Gastroesophageal sphincter (tissue), 4 donors: ENCODE data around the gene TDRD3. TPM values are rescaled to one million over a fixed set of nuclear protein-coding genes. Genes with fewer than 3 reads are reported as not detected.

Experiments
- ATAC-seq: fragments of 150-250 bp; one replicate; pipeline ENCODE4 v1.9.1; 2016; ENCODE audit warnings: mild to moderate bottlenecking, moderate library complexity
- H3K27ac ChIP-seq, 4 donors: fragments of 200-600 bp; sonication (generic) in 3 of 4; 1 replicate in 3 of 4; 2 replicates in 1 of 4; pipeline ENCODE4 v1.5.1; 2016 to 2019
- H3K27me3 ChIP-seq: fragments of 200-600 bp; sonication (generic); one replicate; pipeline ENCODE4 v1.5.1; 2019
- H3K36me3 ChIP-seq, 2 donors: fragments of 200-600 bp; sonication (generic); one replicate each; pipeline ENCODE4 v1.5.1; 2019; ENCODE audit warnings: control low read depth in 1 of 2
- H3K4me1 ChIP-seq, 3 donors: fragments of 200-600 bp; sonication (generic); 1 replicate in 2 of 3; 2 replicates in 1 of 3; pipeline ENCODE4 v1.5.1; 2016 to 2019; ENCODE audit warnings: control low read depth in 2 of 3
- H3K4me3 ChIP-seq, 2 donors: fragments of 200-600 bp; sonication (generic); one replicate each; pipeline ENCODE4 v1.5.1; 2019; ENCODE audit warnings: mild to moderate bottlenecking in 1 of 2, moderate library complexity in 1 of 2
- H3K9me3 ChIP-seq, 3 donors: fragments of 200-600 bp; sonication (generic); one replicate each; pipeline ENCODE4 v1.5.1; 2017 to 2019; ENCODE audit warnings: control low read depth in 2 of 3
- EP300 ChIP-seq: sonication (generic); formaldehyde crosslinking; IDR thresholded peaks from one replicate; pipeline ENCODE4 v1.6.1; 2017; ENCODE audit warnings: antibody characterized with exemption, mild to moderate bottlenecking
- POLR2A ChIP-seq, 2 donors: fragments of 450-650 bp; IDR thresholded peaks; one replicate each; pipeline ENCODE4 v1.6.1; 2017; ENCODE audit warnings: antibody characterized with exemption in 2 of 2, mild to moderate bottlenecking in 2 of 2, moderate library complexity in 1 of 2
- POLR2AphosphoS5 ChIP-seq: sonication (generic); formaldehyde crosslinking; IDR thresholded peaks from one replicate; pipeline ENCODE4 v1.6.1; 2017; ENCODE audit warnings: antibody characterized with exemption
- WGBS, 2 donors: methylation state at CpG; one replicate each; pipeline ENCODE4 v1.1.5; 2018; ENCODE audit warnings: low coverage in 1 of 2; 5-methylcytosine and 5-hydroxymethylcytosine counted together
- total RNA-seq, 4 donors: library from RNA; depleted of rRNA; stranded (reverse); fragments of >200 nt; gene quantifications; one replicate each; pipeline ENCODE4 v1.1.0, GENCODE V29; 2016
- TF ChIP-seq, protein P1 (sequence below), 4 experiments: fragments of 200-600 bp in 2 of 4; fragments of 450-650 bp in 2 of 4; sonication (generic) in 1 of 4; IDR thresholded peaks; one replicate each; pipeline ENCODE4 v1.5.1; 2017 to 2019; ENCODE audit warnings: antibody characterized with exemption in 4 of 4, mild to moderate bottlenecking in 2 of 4, moderate library complexity in 2 of 4

The TDRD3 gene
- total RNA-seq, 4 donors from 2014 or later = 22.4 to 41.4 (median 28.7) TPM

DNA sequence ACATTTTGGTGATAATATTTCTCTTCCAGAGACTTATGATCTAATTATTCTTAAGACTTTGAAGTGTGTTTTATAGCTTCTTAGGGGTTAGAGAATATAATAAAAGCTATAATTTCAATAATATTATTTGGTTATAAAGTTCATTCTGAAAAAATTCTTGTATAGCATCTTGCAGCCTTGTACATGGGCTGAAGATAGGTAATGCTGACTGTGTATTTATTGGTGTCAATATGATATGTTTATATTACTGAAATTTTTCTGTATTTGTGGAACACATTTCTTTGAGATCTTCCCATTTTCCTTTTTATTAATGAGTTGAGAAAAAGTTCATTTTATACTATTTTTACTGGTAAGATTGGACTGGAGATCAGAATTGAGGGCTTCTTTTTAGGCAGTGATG, 87.8 kb downstream of the TDRD3 start:
- no peak for TF ChIP-seq POLR2AphosphoS5
- TF ChIP-seq POLR2A (IDR thresholded peaks at IDR 0.05) = no peak
- TF ChIP-seq, protein P1, sequence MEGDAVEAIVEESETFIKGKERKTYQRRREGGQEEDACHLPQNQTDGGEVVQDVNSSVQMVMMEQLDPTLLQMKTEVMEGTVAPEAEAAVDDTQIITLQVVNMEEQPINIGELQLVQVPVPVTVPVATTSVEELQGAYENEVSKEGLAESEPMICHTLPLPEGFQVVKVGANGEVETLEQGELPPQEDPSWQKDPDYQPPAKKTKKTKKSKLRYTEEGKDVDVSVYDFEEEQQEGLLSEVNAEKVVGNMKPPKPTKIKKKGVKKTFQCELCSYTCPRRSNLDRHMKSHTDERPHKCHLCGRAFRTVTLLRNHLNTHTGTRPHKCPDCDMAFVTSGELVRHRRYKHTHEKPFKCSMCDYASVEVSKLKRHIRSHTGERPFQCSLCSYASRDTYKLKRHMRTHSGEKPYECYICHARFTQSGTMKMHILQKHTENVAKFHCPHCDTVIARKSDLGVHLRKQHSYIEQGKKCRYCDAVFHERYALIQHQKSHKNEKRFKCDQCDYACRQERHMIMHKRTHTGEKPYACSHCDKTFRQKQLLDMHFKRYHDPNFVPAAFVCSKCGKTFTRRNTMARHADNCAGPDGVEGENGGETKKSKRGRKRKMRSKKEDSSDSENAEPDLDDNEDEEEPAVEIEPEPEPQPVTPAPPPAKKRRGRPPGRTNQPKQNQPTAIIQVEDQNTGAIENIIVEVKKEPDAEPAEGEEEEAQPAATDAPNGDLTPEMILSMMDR (IDR thresholded peaks at IDR 0.05) = no peak
- TF ChIP-seq EP300 = no peak
- H3K9me3 ChIP-seq = no peaks in the 10 kb centered on the region
- no peaks in the 10 kb centered on the region for H3K4me1 ChIP-seq
- H3K36me3 ChIP-seq = peaks cover 0 to 41% of the 10 kb centered on the region in 2 donors
- ATAC-seq = no peak
- no peaks in the 10 kb centered on the region for H3K27me3 ChIP-seq
- H3K27ac ChIP-seq = no peak overlapping the region
- H3K4me3 ChIP-seq = no peak overlapping the region

DNA sequence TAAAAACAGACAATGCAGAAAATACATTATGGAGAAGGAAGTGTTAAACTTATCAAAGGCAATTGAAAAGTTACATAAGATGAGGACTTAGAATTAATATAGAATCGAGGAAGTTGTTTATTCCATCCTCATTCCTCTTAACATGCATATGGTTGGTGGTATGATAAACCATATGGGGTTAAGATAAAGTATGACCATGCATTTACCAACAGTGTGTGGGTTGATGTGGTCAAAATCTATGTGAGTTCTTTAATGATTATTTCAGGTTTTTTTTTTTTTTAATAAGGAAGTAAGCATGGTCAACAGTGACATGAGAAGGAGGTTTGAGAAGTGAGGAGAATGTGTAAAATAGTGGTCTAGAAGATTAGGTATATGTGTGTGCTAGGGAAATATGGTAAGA, 94.5 kb downstream of the TDRD3 start:
- TF ChIP-seq POLR2AphosphoS5 = no peak
- TF ChIP-seq POLR2A (IDR thresholded peaks at IDR 0.05) = no peak
- Histone ChIP-seq H3K9me3 (no peaks in the 10 kb centered on the region), H3K36me3 (peaks cover 0 to 66% of the 10 kb centered on the region in 2 donors), H3K27me3 (no peaks in the 10 kb centered on the region), H3K4me1 (no peaks in the 10 kb centered on the region), H3K27ac (no peak overlapping the region), H3K4me3 (no peak overlapping the region)
- 76 to 77% methylated on average over 1 of the region's 1 CpG for WGBS, 2 donors
- no peak for ATAC-seq

DNA sequence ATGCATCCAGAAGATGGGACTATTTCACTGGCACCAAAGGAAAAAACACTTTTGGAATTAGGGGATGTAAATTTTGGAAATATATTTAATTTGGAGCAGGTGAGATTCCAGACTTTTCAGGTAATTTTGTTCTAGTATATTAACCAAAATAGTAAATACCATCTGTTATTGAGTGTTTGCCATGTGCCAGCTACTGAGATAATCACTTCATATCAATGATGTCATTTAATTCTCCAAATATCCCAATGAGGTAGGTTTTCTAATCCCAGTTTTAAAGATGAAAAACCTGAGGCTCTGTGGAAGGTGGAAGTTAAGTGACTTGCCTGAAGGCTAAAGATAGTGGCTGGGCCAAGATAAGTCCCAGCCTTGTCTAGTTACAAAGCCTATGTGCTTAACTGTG, 95.2 kb downstream of the TDRD3 start:
- TF ChIP-seq, protein P1 (IDR thresholded peaks at IDR 0.05) = no peak
- no peak for TF ChIP-seq POLR2A (IDR thresholded peaks at IDR 0.05)
- Histone ChIP-seq H3K4me1 (no peaks in the 10 kb centered on the region), H3K4me3 (no peak overlapping the region), H3K27ac (no peak overlapping the region), H3K9me3 (no peaks in the 10 kb centered on the region), H3K27me3 (no peaks in the 10 kb centered on the region), H3K36me3 (peaks cover 0 to 66% of the 10 kb centered on the region in 2 donors)
- ATAC-seq = no peak

DNA sequence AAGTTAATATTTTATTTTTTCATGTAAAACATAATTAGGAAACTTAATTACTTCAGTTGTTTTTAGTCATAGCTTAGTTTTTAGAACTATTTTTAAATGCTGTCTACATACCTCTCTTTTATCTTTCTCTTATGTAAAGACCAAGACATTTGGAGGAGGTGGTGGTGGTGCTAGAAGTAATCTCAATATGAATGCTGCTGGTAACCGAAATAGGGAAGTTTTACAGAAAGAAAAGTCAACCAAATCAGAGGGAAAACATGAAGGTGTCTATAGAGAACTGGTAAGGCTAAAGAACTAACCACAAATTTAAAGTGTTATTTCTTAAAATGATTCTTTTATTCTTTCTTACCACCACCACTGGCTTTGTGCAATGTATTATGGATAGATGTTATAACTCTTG, 97.3 kb downstream of the TDRD3 start:
- 71 to 72% methylated on average over 1 of the region's 1 CpG for WGBS, 2 donors

DNA sequence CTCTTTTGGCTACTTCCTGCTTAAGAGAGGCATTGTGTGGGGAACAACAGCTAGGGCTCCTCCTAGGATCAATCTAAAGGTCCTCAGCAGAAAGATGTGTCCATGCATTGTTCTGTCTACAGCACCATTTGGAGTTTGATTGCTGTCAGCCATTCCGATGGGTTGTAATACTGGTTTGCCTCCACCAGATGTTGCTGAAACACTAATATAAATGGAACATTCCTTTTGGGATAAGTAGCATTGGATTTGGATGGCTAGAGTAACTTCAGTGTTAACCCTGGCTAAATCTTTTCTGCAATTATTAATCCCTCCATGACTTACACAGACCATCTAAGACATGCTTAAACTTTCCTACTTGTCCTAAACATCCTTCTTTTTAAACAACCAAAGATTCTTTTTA, 104.2 kb downstream of the TDRD3 start:
- H3K36me3 ChIP-seq = peaks cover 0 to 88% of the 10 kb centered on the region in 2 donors

More for the DNA sequence above, 97.3 kb downstream of the TDRD3 start:
- peaks cover 0 to 76% of the 10 kb centered on the region in 2 donors for H3K36me3 ChIP-seq
- H3K27me3 ChIP-seq = no peaks in the 10 kb centered on the region
- no peak for ATAC-seq
- H3K27ac ChIP-seq = no peak overlapping the region
- TF ChIP-seq, protein P1 (IDR thresholded peaks at IDR 0.05) = no peak
- TF ChIP-seq POLR2AphosphoS5 (no peak), POLR2A (IDR thresholded peaks at IDR 0.05) (no peak), EP300 (no peak)
- H3K4me1 ChIP-seq = no peaks in the 10 kb centered on the region
- no peak overlapping the region for H3K4me3 ChIP-seq
- no peaks in the 10 kb centered on the region for H3K9me3 ChIP-seq

More for the DNA sequence above, 104.2 kb downstream of the TDRD3 start:
- no peaks in the 10 kb centered on the region for H3K4me1 ChIP-seq
- 100% methylated on average over 1 of the region's 1 CpG; no CpG with 5 or more reads in 1 of the 2 donors for WGBS, 2 donors
- H3K27ac ChIP-seq = no peak overlapping the region
- peaks cover 0 to 3% (median 0%) of the 10 kb centered on the region in 3 donors for H3K9me3 ChIP-seq
- no peak overlapping the region for H3K4me3 ChIP-seq
- no peaks in the 10 kb centered on the region for H3K27me3 ChIP-seq
- TF ChIP-seq, protein P1 (IDR thresholded peaks at IDR 0.05) = no peak
- no peak for TF ChIP-seq EP300
- no peak for TF ChIP-seq POLR2A (IDR thresholded peaks at IDR 0.05)
- ATAC-seq = no peak
